MCF 10A (cell line): ENCODE data around the gene ZFHX2. TPM values are rescaled to one million over a fixed set of nuclear protein-coding genes. Genes with fewer than 3 reads are reported as not detected.

Source experiments
- BruUV-seq: library from RNA; stranded (reverse); fragments of 400-500 nt; replicated peaks from 2 replicates; lab custom pipeline; 2021; lab: Mats Ljungman, UMichigan
- CTCF ChIA-PET: fragments of 300-600 bp; sonication (Branson Sonifier 250); formaldehyde crosslinking; extraction: SDS; loops from one replicate; lab custom pipeline; 2021; ENCODE audit warnings: antibody characterized with exemption, inconsistent platforms; lab: Yijun Ruan, JAX
- POLR2A ChIA-PET: fragments of 300-600, 350-650 bp; sonication (Branson Sonifier 250); formaldehyde crosslinking; extraction: SDS; loops from one replicate; lab custom pipeline; 2020; ENCODE audit warnings: antibody characterized with exemption, inconsistent platforms; lab: Yijun Ruan, JAX
- DNase-seq: peaks from one replicate; pipeline ENCODE4 v3.0.0-alpha.2; 2018; ENCODE audit not compliant: unreplicated experiment
- H3K27ac Mint-ChIP-seq: one replicate; pipeline ENCODE4 v1.8.0; 2022; ENCODE audit warnings: mild to moderate bottlenecking, low read depth, mixed read lengths; ENCODE audit not compliant: unreplicated experiment
- H3K27me3 Mint-ChIP-seq: one replicate; pipeline ENCODE4 v1.8.0; 2022; ENCODE audit warnings: mixed read lengths; ENCODE audit not compliant: insufficient read depth, unreplicated experiment
- H3K36me3 Mint-ChIP-seq: one replicate; pipeline ENCODE4 v1.8.0; 2022; ENCODE audit warnings: mild to moderate bottlenecking, moderate library complexity, mixed read lengths; ENCODE audit not compliant: insufficient read depth, unreplicated experiment
- H3K4me1 Mint-ChIP-seq: one replicate; pipeline ENCODE4 v1.8.0; 2022; ENCODE audit warnings: mixed read lengths; ENCODE audit not compliant: insufficient read depth, unreplicated experiment
- H3K4me3 Mint-ChIP-seq: one replicate; pipeline ENCODE4 v1.8.0; 2022; ENCODE audit warnings: mild to moderate bottlenecking, moderate library complexity, mixed read lengths; ENCODE audit not compliant: unreplicated experiment
- H3K9me3 Mint-ChIP-seq: one replicate; pipeline ENCODE4 v1.8.0; 2022; ENCODE audit warnings: mixed read lengths; ENCODE audit not compliant: unreplicated experiment
- intact Hi-C: fragments of 100-400 bp; cut with micrococcal nuclease; formaldehyde crosslinking; loops from 2 replicates; pipeline ENCODE4 v1.14.1; 2022
- total RNA-seq: library from RNA; stranded (reverse); gene quantifications from 2 replicates; pipeline ENCODE4 v1.2.3, GENCODE V29; 2022
- TF ChIP-seq, protein P1 (sequence below): fragments of 200-600 bp; IDR thresholded peaks from one replicate; pipeline ENCODE4 v1.8.0; 2022; ENCODE audit warnings: antibody characterized with exemption, mild to moderate bottlenecking; ENCODE audit not compliant: unreplicated experiment

Gene ZFHX2
- total RNA-seq, 1 experiment from 2014 or later, result 1.8 TPM

DNA sequence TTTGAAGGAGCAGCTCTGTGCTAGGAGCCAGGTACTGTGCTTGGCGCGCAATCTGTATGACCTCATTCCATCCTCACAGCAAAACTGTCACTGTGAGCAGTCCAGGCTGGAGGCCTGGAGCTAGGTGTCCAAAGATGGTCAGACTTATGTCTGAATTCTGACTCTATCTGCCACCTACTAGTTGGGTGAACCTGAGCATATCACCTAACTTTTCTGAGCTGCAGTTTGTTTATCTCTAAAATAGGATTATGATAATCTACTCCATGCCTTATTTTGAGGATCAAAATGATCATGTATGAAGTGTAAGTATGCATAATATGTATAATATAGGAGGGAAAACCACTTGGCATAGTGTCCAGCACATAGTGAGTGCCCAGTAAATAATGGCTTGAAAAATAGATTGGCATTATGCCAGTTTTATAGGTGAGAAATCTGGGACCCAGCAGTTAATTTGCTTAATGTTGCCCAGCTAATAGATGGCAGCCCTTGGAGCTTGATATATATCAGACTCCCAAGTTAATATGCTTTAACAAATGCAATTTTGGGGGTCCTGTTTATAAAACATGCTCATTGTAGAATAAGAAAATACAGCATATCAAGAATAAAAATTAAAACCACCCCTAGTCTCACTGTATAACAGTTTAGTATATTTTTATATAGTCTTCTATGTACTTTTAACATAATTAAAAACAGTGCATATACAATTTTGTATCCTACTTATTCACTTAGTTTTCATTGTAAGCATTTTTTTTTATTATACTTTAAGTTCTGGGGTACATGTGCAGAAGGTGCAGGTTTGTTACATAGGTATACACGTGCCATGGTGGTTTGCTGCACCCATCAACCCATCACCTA, 31.6 kb upstream of the ZFHX2 start:
- Mint-ChIP-seq H3K27me3 (peaks cover 14% of the 10 kb centered on the region), H3K9me3 (no peaks in the 10 kb centered on the region), H3K4me3 (no peak overlapping the region), H3K36me3 (no peaks in the 10 kb centered on the region), H3K4me1 (no peaks in the 10 kb centered on the region), H3K27ac (no peak overlapping the region)
- no TSS peak for BruUV-seq
- DNase-seq, result no peak
- intact Hi-C loops, result no loop called here
- POLR2A ChIA-PET, result no interaction called here
- TF ChIP-seq, protein P1, sequence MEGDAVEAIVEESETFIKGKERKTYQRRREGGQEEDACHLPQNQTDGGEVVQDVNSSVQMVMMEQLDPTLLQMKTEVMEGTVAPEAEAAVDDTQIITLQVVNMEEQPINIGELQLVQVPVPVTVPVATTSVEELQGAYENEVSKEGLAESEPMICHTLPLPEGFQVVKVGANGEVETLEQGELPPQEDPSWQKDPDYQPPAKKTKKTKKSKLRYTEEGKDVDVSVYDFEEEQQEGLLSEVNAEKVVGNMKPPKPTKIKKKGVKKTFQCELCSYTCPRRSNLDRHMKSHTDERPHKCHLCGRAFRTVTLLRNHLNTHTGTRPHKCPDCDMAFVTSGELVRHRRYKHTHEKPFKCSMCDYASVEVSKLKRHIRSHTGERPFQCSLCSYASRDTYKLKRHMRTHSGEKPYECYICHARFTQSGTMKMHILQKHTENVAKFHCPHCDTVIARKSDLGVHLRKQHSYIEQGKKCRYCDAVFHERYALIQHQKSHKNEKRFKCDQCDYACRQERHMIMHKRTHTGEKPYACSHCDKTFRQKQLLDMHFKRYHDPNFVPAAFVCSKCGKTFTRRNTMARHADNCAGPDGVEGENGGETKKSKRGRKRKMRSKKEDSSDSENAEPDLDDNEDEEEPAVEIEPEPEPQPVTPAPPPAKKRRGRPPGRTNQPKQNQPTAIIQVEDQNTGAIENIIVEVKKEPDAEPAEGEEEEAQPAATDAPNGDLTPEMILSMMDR, result no peak
- CTCF ChIA-PET, result interaction anchor here (0.6 to 1.8 kb wide), 8 partner anchors 15 to 326 kb away, joined by 3 to 6 read pairs (median 3); no protein-coding TSS in a partner anchor

DNA sequence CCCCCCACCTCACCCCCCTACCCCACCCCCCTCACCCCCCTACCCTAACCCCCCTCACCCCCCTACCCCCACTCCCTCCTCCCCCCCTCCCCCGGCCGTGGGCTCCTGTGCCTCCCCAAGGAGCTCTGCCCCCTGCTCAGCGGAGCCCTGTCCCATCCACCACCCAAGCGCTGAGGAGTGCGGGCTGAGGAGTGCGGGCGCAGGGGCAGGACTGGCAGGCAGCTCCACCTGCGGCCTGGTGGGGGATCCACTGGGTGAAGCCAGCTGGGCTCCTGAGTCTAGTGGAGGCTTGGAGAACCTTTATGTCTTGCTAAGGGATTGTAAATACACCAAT, 29.4 kb upstream of the ZFHX2 start:
- Mint-ChIP-seq H3K4me1 (no peaks in the 10 kb centered on the region), H3K9me3 (no peaks in the 10 kb centered on the region), H3K4me3 (no peak overlapping the region), H3K27me3 (peaks cover 30% of the 10 kb centered on the region), H3K27ac (no peak overlapping the region), H3K36me3 (no peaks in the 10 kb centered on the region)
- TF ChIP-seq, protein P1, result no peak
- no TSS peak for BruUV-seq
- POLR2A ChIA-PET, result no interaction called here
- no peak for DNase-seq
- intact Hi-C loops, result no loop called here
- CTCF ChIA-PET, result interaction anchor here (1.1 to 2.6 kb wide), 4 partner anchors 8 to 329 kb away, joined by 3 to 10 read pairs (median 5); no protein-coding TSS in a partner anchor

DNA sequence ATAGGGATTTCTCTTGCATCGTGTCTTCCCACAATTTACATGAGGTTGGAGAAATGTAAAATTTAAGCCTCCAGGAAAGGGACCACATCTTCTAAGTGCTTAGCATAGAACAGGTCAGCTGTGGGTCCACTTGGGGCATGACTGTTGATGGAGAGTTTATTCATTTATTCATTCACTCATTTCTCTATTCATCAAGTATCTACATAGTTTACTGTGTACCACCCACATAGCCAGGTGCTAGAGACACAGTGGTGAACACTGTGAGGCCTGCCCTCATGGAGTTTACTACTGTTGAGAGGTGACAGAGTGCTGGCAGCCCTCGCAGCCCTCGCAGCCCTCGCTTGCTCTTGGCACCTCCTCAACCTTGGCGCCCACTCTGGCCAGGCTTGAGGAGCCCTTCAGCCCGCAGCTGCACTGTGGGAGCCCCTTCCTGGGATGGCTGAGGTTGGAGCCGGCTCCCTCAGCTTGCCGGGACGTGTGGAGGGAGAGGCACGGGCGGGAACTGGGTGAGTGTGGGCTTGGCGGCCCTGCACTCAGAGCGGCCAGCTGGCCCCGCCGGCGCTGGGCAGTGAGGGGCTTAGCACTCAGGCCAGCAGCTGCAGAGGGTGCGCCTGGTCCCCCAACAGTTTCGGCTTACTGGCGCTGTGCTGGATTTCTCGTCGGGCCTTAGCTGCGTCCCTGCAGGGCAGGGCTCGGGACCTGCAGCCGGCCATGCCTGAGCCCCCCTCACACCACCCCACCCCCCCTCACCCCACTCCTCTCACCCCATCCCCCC, 28.8 kb upstream of the ZFHX2 start:
- POLR2A ChIA-PET, result interaction anchor here (0.9 kb wide), 1 partner anchor 12 kb away, joined by 4 read pairs; no protein-coding TSS in a partner anchor
- DNase-seq, result no peak
- TF ChIP-seq, protein P1, result no peak
- Mint-ChIP-seq H3K4me3 (no peak overlapping the region), H3K27me3 (peaks cover 30% of the 10 kb centered on the region), H3K4me1 (no peaks in the 10 kb centered on the region), H3K27ac (no peak overlapping the region), H3K36me3 (no peaks in the 10 kb centered on the region), H3K9me3 (no peaks in the 10 kb centered on the region)
- intact Hi-C loops, result no loop called here
- CTCF ChIA-PET, result interaction anchor here (0.6 to 2.6 kb wide), 4 partner anchors 8 to 1923 kb away, joined by 3 to 10 read pairs (median 5); no protein-coding TSS in a partner anchor
- BruUV-seq, result no TSS peak

DNA sequence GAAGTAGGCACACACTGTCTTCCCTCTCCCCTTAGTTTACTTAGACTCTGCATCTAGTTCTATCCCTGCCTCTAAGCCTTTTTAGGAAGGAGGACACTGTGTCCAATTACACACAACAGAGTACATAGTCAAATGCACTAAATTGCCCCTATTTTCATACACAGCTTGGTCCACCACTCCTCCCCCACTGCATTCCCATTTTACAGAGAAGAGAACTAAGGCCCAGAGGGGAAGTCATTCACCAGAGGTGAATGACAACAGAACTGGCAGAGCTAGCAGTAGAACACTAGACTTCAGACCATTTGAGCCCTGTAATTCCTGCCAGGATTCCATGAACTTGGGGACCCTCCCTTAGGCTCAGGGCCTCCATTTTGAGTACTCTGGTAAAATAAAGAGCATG, 28.2 kb upstream of the ZFHX2 start:
- TF ChIP-seq, protein P1, result no peak
- no peak overlapping the region for H3K4me3 Mint-ChIP-seq
- H3K36me3 Mint-ChIP-seq, result no peaks in the 10 kb centered on the region
- H3K27me3 Mint-ChIP-seq, result peaks cover 30% of the 10 kb centered on the region
- no TSS peak for BruUV-seq
- no peaks in the 10 kb centered on the region for H3K4me1 Mint-ChIP-seq
- CTCF ChIA-PET, result interaction anchor here (0.8 to 2.6 kb wide), 3 partner anchors 9 to 331 kb away, joined by 3 to 10 read pairs (median 7); no protein-coding TSS in a partner anchor
- no peak for DNase-seq
- POLR2A ChIA-PET, result interaction anchor here (0.9 kb wide), 1 partner anchor 13 kb away, joined by 4 read pairs; no protein-coding TSS in a partner anchor
- H3K9me3 Mint-ChIP-seq, result no peaks in the 10 kb centered on the region
- intact Hi-C loops, result no loop called here
- no peak overlapping the region for H3K27ac Mint-ChIP-seq
